ENCODE measurements around the gene POU5F1. TPM values are rescaled to one million over a fixed set of nuclear protein-coding genes. Genes with fewer than 3 reads are reported as not detected.

Gene POU5F1
- total and polyA plus RNA-seq, 12 donors = 0.29 to 2.0 (median 0.39) TPM; not detected in 1

- WGBS, 2 donors = 38 to 42% methylated on average over 11 of the region's 11 CpGs
- intact Hi-C loops (cut with DNase I) = loop anchor here in 2 of 10 donors (2.0 to 5.0 kb wide), 3 partner anchors 34 to 52 kb away; no protein-coding TSS in a partner anchor
These were observed 27.3 kb downstream of the POU5F1 start for GRCh38 chr6:31143148-31143547.

GRCh38 chr6:31142361-31142761 lies 28.1 kb downstream of the POU5F1 start:
- TF ChIP-seq CTCF (IDR thresholded peaks at IDR 0.05) = no peak
- Histone ChIP-seq H3K9me3 (no peaks in the 10 kb centered on the region), H3K27me3 (no peaks in the 10 kb centered on the region), H3K27ac (peak overlapping the region in 7 of 10 donors; percentile 15 to 76 (median 65)), H3K4me1 (peaks cover 14 to 47% (median 28%) of the 10 kb centered on the region in 9 donors), H3K36me3 (peaks cover 0 to 23% (median 5%) of the 10 kb centered on the region in 9 donors), H3K4me3 (no peak overlapping the region)
- peak; percentile 25 to 67 (median 40) for ATAC-seq
- WGBS, 2 donors = 25 to 35% methylated on average over 2 of the region's 2 CpGs
- DNase-seq = peak in 1 of 2 donors; percentile 40
- intact Hi-C loops (cut with DNase I) = loop anchor here in 2 of 10 donors (2.0 to 5.0 kb wide), 3 partner anchors 35 to 52 kb away; no protein-coding TSS in a partner anchor

More at GRCh38 chr6:31143148-31143547, 27.3 kb downstream of the POU5F1 start:
- Histone ChIP-seq H3K27me3 (no peaks in the 10 kb centered on the region), H3K36me3 (peaks cover 0 to 31% (median 5%) of the 10 kb centered on the region in 9 donors), H3K9me3 (no peaks in the 10 kb centered on the region), H3K4me1 (peaks cover 9 to 40% (median 25%) of the 10 kb centered on the region in 9 donors), H3K4me3 (peak overlapping the region in 1 of 10 donors; percentile 2), H3K27ac (peak overlapping the region in 7 of 10 donors; percentile 15 to 76 (median 65))
- TF ChIP-seq CTCF (IDR thresholded peaks at IDR 0.05) = no peak
- ATAC-seq (peak; percentile 55 to 92 (median 87)), DNase-seq (peak; percentile 68 to 72)

GRCh38 chr6:31140643-31141042 lies 29.8 kb downstream of the POU5F1 start:
- Histone ChIP-seq H3K27ac (no peak overlapping the region), H3K27me3 (no peaks in the 10 kb centered on the region), H3K4me3 (no peak overlapping the region), H3K9me3 (no peaks in the 10 kb centered on the region), H3K4me1 (peaks cover 14 to 47% (median 28%) of the 10 kb centered on the region in 9 donors), H3K36me3 (peaks cover 0 to 21% (median 5%) of the 10 kb centered on the region in 9 donors)
- DNase-seq (no peak), ATAC-seq (no peak)
- intact Hi-C loops (cut with DNase I) = loop anchor here in 1 of 10 donors (5.0 kb wide), 1 partner anchor 37 kb away; no protein-coding TSS in a partner anchor
- WGBS, 2 donors = 85% methylated on average over 15 of the region's 15 CpGs
- no peak for TF ChIP-seq CTCF (IDR thresholded peaks at IDR 0.05)

GRCh38 chr6:31139599-31139998 lies 30.9 kb downstream of the POU5F1 start:
- H3K27ac ChIP-seq = no peak overlapping the region
- DNase-seq (no peak), ATAC-seq (no peak)
- no peaks in the 10 kb centered on the region for H3K27me3 ChIP-seq
- peaks cover 14 to 47% (median 28%) of the 10 kb centered on the region in 9 donors for H3K4me1 ChIP-seq
- 11 to 13% methylated on average over 4 of the region's 4 CpGs for WGBS, 2 donors
- no peak overlapping the region for H3K4me3 ChIP-seq
- intact Hi-C loops (cut with DNase I) = loop anchor here in 7 of 10 donors (2.0 to 10.0 kb wide), 5 partner anchors 47 to 228 kb away; partner anchors contain the start of gene HLA-C (in 2 of the 7)
- H3K36me3 ChIP-seq = peaks cover 0 to 15% (median under 1%) of the 10 kb centered on the region in 9 donors
- no peak for TF ChIP-seq CTCF (IDR thresholded peaks at IDR 0.05)
- H3K9me3 ChIP-seq = no peaks in the 10 kb centered on the region

Data from heart right ventricle (tissue), 16 donors.